Loucy (cell line): Measurements from ENCODE around the gene CCDC146.

Source experiments
- H2AFZ ChIP-seq: fragments of 200-600 bp; sonication (generic); 2 replicates; pipeline ENCODE4 v1.6.0; 2016; ENCODE audit warnings: antibody characterized with exemption, mild to moderate bottlenecking, low read length, moderate library complexity
- H3F3A ChIP-seq: fragments of 200-600 bp; 2 replicates; pipeline ENCODE4 v1.6.0; 2016; ENCODE audit warnings: antibody characterized with exemption, low read depth, mild to moderate bottlenecking
- H3K27me3 ChIP-seq: fragments of 200-600 bp; sonication (generic); 2 replicates; pipeline ENCODE4 v1.6.1; 2014; ENCODE audit warnings: low read length, mild to moderate bottlenecking; ENCODE audit not compliant: insufficient read depth, poor library complexity, severe bottlenecking
- H3K36me3 ChIP-seq: fragments of 200-600 bp; sonication (generic); 2 replicates; pipeline ENCODE4 v1.6.1; 2016; ENCODE audit warnings: low read length; ENCODE audit not compliant: insufficient read depth
- H3K4me1 ChIP-seq: fragments of 200-600 bp; sonication (generic); 2 replicates; pipeline ENCODE4 v1.5.1; 2014; ENCODE audit warnings: low read length, mild to moderate bottlenecking; ENCODE audit not compliant: insufficient read depth, poor library complexity, severe bottlenecking
- H3K4me2 ChIP-seq: fragments of 200-600 bp; sonication (generic); 2 replicates; pipeline ENCODE4 v1.6.0; 2014; ENCODE audit warnings: antibody characterized with exemption, low read length, low read depth, mild to moderate bottlenecking; ENCODE audit not compliant: poor library complexity, severe bottlenecking
- H3K4me3 ChIP-seq: fragments of 200-600 bp; sonication (generic); 2 replicates; pipeline ENCODE4 v1.5.1; 2014; ENCODE audit warnings: low read length, mild to moderate bottlenecking, mixed read lengths; ENCODE audit not compliant: poor library complexity, severe bottlenecking
- H3K79me2 ChIP-seq: fragments of 200-600 bp; sonication (generic); 2 replicates; pipeline ENCODE4 v1.6.1; 2014; ENCODE audit warnings: low read length; ENCODE audit not compliant: insufficient read depth
- H3K9ac ChIP-seq: fragments of 200-600 bp; sonication (generic); 2 replicates; pipeline ENCODE4 v1.6.0; 2014; ENCODE audit warnings: mild to moderate bottlenecking, low read depth, low read length, moderate library complexity; ENCODE audit not compliant: poor library complexity, severe bottlenecking
- H3K9me2 ChIP-seq: fragments of 200-600 bp; sonication (generic); replicated peaks from 2 replicates; pipeline ENCODE4 v1.6.1; 2016; ENCODE audit warnings: low read depth, low read length, mixed read lengths
- H3K9me3 ChIP-seq: fragments of 200-600 bp; sonication (generic); 2 replicates; pipeline ENCODE4 v1.6.1; 2014; ENCODE audit warnings: mild to moderate bottlenecking, antibody characterized with exemption, low read length, low read depth; ENCODE audit not compliant: insufficient read depth
- H4K20me1 ChIP-seq: fragments of 200-600 bp; sonication (generic); 2 replicates; pipeline ENCODE4 v1.6.0; 2014; ENCODE audit warnings: antibody characterized with exemption, low read length, mild to moderate bottlenecking; ENCODE audit not compliant: insufficient read depth, poor library complexity, severe bottlenecking
- EZH2phosphoT487 ChIP-seq: fragments of 200-600 bp; IDR thresholded peaks from 2 replicates; pipeline ENCODE4 v1.6.1; 2018; ENCODE audit warnings: antibody characterized with exemption, mild to moderate bottlenecking, moderate library complexity, borderline replicate concordance
- TF ChIP-seq, protein P1 (sequence below): fragments of 200-600 bp; sonication (generic); conservative IDR thresholded peaks from 2 replicates; pipeline ENCODE4 v1.5.1; 2014; ENCODE audit warnings: mild to moderate bottlenecking, antibody characterized with exemption, low read length

CCDC146 gene

DNA sequence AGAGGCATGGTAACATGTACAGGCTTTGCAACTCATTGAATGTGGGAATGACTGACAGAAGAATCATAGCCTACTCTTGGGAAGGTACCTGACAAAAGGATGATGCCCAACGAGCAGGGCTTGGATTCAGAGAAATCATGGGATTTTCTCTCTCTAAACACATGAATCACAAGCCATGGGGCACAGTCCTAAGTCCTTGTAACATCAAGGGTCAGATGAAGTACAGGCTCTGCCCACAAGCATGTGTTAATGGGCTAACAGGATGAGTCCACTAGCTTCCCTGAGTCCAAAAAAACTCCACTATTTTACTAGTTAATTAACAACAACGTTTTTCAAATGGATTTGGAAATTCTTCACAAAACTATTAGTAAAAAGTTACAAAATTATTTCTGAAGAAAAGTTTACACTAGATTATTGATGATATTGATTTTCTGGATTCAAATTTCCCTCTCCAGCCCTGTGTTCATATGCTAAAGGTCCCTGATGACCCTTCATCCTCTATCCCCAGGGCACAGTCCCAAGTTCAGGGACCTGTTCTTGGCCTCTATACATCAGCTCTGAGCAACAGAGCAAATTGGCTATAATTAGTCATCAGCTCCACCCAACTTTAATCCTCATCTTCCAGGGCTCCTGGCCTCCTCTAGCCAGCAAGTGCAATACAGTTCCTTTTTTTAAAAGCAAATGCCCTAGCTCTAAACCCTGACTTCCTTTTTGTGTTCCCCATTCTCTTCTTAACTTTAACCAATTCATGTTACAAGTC, 194.0 kb downstream of the CCDC146 start:
- no peak overlapping the region for H3K9ac ChIP-seq
- no peak overlapping the region for H2AFZ ChIP-seq
- no peaks in the 10 kb centered on the region for H3K9me3 ChIP-seq
- no peaks in the 10 kb centered on the region for H4K20me1 ChIP-seq
- H3K9me2 ChIP-seq, result no peaks in the 10 kb centered on the region
- TF ChIP-seq, protein P1, sequence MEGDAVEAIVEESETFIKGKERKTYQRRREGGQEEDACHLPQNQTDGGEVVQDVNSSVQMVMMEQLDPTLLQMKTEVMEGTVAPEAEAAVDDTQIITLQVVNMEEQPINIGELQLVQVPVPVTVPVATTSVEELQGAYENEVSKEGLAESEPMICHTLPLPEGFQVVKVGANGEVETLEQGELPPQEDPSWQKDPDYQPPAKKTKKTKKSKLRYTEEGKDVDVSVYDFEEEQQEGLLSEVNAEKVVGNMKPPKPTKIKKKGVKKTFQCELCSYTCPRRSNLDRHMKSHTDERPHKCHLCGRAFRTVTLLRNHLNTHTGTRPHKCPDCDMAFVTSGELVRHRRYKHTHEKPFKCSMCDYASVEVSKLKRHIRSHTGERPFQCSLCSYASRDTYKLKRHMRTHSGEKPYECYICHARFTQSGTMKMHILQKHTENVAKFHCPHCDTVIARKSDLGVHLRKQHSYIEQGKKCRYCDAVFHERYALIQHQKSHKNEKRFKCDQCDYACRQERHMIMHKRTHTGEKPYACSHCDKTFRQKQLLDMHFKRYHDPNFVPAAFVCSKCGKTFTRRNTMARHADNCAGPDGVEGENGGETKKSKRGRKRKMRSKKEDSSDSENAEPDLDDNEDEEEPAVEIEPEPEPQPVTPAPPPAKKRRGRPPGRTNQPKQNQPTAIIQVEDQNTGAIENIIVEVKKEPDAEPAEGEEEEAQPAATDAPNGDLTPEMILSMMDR, result no peak
- TF ChIP-seq EZH2phosphoT487, result no peak
- H3K79me2 ChIP-seq, result no peaks in the 10 kb centered on the region
- no peak overlapping the region for H3K4me3 ChIP-seq
- H3F3A ChIP-seq, result no peaks in the 10 kb centered on the region
- no peak overlapping the region for H3K4me2 ChIP-seq
- no peaks in the 10 kb centered on the region for H3K27me3 ChIP-seq
- H3K36me3 ChIP-seq, result no peaks in the 10 kb centered on the region
- no peaks in the 10 kb centered on the region for H3K4me1 ChIP-seq

DNA sequence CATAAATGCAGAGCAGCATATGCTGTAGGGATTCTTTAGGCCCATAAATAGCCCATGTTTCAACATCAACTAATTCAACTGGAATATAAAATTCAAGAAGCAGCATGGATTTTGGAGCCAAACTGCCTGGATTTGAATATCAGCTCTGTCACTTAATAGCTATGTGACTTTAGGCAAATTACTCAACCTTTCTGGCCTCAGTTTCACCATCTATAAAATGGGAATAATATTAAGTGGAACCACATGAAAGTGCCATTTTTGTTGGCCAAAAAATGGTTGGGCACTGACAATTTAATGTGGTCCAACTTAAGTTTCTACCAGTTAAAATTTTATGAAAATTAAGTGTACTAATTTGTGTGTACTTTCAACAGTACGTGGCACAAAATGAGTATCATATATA, 195.6 kb downstream of the CCDC146 start:
- Histone ChIP-seq H3K9me3 (no peaks in the 10 kb centered on the region), H2AFZ (no peak overlapping the region), H3K9me2 (no peaks in the 10 kb centered on the region), H3K36me3 (no peaks in the 10 kb centered on the region), H3K27me3 (no peaks in the 10 kb centered on the region), H3K79me2 (no peaks in the 10 kb centered on the region), H3K4me1 (no peaks in the 10 kb centered on the region), H3K4me3 (no peak overlapping the region), H3F3A (no peaks in the 10 kb centered on the region), H4K20me1 (no peaks in the 10 kb centered on the region), H3K4me2 (no peak overlapping the region), H3K9ac (no peak overlapping the region)
- TF ChIP-seq, protein P1, result no peak
- no peak for TF ChIP-seq EZH2phosphoT487

DNA sequence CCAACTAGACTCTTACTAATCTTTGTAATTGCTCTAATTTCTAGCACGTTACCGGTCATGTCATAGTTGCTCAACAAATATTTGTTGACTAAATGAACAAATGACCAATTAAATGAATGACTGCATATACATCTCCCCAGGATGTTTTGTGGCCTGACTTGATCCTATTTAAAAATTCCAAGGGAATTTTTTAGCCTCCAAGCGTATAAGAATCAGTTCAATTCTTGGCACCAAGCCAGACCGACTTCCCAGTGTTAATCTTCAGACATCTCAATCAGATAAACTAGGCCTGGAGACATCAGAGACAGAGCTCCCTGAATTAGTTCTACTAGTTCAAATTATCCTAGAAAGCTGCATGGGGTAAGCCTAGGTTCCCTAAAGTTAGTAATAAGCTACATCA, 197.7 kb downstream of the CCDC146 start:
- H3K9ac ChIP-seq, result no peak overlapping the region

DNA sequence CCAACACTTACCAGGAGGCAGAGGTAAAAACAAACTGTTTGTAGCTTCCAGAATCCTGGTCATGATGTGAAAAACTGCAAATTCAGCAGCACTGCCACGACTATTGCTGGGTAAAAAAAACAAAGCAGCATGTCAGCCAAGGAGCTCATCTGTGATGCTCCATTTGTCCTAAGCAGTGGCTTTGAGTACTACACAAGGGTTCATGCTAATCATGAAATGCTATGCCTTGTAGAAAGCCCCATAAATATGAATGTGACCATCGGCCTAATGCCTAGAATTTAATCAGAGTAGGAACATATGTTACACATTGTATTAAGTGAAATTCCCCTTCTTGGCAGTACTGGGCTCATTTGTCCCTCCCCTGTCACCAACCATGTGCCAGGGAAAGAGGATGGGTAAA, 198.3 kb downstream of the CCDC146 start:
- no peaks in the 10 kb centered on the region for H3K9me2 ChIP-seq
- no peaks in the 10 kb centered on the region for H3F3A ChIP-seq
- no peaks in the 10 kb centered on the region for H3K36me3 ChIP-seq
- no peaks in the 10 kb centered on the region for H3K9me3 ChIP-seq
- TF ChIP-seq, protein P1, result no peak
- no peak for TF ChIP-seq EZH2phosphoT487
- H3K4me3 ChIP-seq, result no peak overlapping the region
- no peak overlapping the region for H3K4me2 ChIP-seq
- no peak overlapping the region for H2AFZ ChIP-seq
- H4K20me1 ChIP-seq, result no peaks in the 10 kb centered on the region
- no peaks in the 10 kb centered on the region for H3K4me1 ChIP-seq
- no peak overlapping the region for H3K9ac ChIP-seq
- no peaks in the 10 kb centered on the region for H3K79me2 ChIP-seq
- H3K27me3 ChIP-seq, result no peaks in the 10 kb centered on the region

More for the DNA sequence above, 197.7 kb downstream of the CCDC146 start:
- TF ChIP-seq EZH2phosphoT487, result no peak
- no peaks in the 10 kb centered on the region for H4K20me1 ChIP-seq
- no peaks in the 10 kb centered on the region for H3K36me3 ChIP-seq
- no peak overlapping the region for H3K4me3 ChIP-seq
- H3K27me3 ChIP-seq, result no peaks in the 10 kb centered on the region
- H3F3A ChIP-seq, result no peaks in the 10 kb centered on the region
- H3K9me2 ChIP-seq, result no peaks in the 10 kb centered on the region
- no peaks in the 10 kb centered on the region for H3K79me2 ChIP-seq
- H3K9me3 ChIP-seq, result no peaks in the 10 kb centered on the region
- H3K4me1 ChIP-seq, result no peaks in the 10 kb centered on the region
- no peak overlapping the region for H2AFZ ChIP-seq
- H3K4me2 ChIP-seq, result no peak overlapping the region
